ENCODE results near the gene USP13. TPM values are rescaled to one million over a fixed set of nuclear protein-coding genes. Genes with fewer than 3 reads are reported as not detected.
A peak's percentile ranks its signal among the peaks of the same experiment; 100 is the strongest.

USP13 gene
- total and polyA plus RNA-seq, 2 of the 13 experiments (the other 11 are each of a cell fraction or from before 2014, with no cell fraction given): 15.9 to 36.7 TPM

GRCh38 chr3:179652447-179653095, at the start of gene USP13 (continued):
- peak; percentile 29; the same call in 1 of the 2 replicates for TF ChIP-seq ZNF292 (CRISPR knock-in tag; IDR thresholded peaks at IDR 0.05; ENCODE audit: borderline replicate concordance, low read depth)
- TF ChIP-seq JUN (CRISPR knock-in tag; IDR thresholded peaks at IDR 0.05): no peak
- TF ChIP-seq SMARCE1 (IDR thresholded peaks at IDR 0.05; ENCODE audit: borderline replicate concordance): no peak
- TF ChIP-seq ZNF557 (CRISPR knock-in tag; IDR thresholded peaks at IDR 0.05): no peak
- TF ChIP-seq ZNF773 (CRISPR knock-in tag; IDR thresholded peaks at IDR 0.05; ENCODE audit: borderline replicate concordance): peak; percentile 53; the same call in 1 of the 2 replicates
- no peak for TF ChIP-seq SOX5 (CRISPR knock-in tag; IDR thresholded peaks at IDR 0.05; ENCODE audit: borderline replicate concordance)
- TF ChIP-seq, protein P1, sequence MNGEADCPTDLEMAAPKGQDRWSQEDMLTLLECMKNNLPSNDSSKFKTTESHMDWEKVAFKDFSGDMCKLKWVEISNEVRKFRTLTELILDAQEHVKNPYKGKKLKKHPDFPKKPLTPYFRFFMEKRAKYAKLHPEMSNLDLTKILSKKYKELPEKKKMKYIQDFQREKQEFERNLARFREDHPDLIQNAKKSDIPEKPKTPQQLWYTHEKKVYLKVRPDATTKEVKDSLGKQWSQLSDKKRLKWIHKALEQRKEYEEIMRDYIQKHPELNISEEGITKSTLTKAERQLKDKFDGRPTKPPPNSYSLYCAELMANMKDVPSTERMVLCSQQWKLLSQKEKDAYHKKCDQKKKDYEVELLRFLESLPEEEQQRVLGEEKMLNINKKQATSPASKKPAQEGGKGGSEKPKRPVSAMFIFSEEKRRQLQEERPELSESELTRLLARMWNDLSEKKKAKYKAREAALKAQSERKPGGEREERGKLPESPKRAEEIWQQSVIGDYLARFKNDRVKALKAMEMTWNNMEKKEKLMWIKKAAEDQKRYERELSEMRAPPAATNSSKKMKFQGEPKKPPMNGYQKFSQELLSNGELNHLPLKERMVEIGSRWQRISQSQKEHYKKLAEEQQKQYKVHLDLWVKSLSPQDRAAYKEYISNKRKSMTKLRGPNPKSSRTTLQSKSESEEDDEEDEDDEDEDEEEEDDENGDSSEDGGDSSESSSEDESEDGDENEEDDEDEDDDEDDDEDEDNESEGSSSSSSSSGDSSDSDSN (CRISPR knock-in tag; IDR thresholded peaks at IDR 0.05): no peak
- TF ChIP-seq ZNF18 (CRISPR knock-in tag; IDR thresholded peaks at IDR 0.05; ENCODE audit: insufficient replicate concordance): peak; percentile 19
- no peak for TF ChIP-seq KLF13 (CRISPR knock-in tag; IDR thresholded peaks at IDR 0.05)
- no peak for TF ChIP-seq ONECUT2 (CRISPR knock-in tag; IDR thresholded peaks at IDR 0.05)
- TF ChIP-seq, protein P2, sequence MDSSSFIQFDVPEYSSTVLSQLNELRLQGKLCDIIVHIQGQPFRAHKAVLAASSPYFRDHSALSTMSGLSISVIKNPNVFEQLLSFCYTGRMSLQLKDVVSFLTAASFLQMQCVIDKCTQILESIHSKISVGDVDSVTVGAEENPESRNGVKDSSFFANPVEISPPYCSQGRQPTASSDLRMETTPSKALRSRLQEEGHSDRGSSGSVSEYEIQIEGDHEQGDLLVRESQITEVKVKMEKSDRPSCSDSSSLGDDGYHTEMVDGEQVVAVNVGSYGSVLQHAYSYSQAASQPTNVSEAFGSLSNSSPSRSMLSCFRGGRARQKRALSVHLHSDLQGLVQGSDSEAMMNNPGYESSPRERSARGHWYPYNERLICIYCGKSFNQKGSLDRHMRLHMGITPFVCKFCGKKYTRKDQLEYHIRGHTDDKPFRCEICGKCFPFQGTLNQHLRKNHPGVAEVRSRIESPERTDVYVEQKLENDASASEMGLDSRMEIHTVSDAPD (CRISPR knock-in tag; IDR thresholded peaks at IDR 0.05): no peak
- TF ChIP-seq ZNF446 (CRISPR knock-in tag; IDR thresholded peaks at IDR 0.05): no peak
- TF ChIP-seq ISX (CRISPR knock-in tag; conservative IDR thresholded peaks at IDR 0.05): no peak
- TF ChIP-seq, protein P3, sequence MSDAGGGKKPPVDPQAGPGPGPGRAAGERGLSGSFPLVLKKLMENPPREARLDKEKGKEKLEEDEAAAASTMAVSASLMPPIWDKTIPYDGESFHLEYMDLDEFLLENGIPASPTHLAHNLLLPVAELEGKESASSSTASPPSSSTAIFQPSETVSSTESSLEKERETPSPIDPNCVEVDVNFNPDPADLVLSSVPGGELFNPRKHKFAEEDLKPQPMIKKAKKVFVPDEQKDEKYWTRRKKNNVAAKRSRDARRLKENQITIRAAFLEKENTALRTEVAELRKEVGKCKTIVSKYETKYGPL (CRISPR knock-in tag; IDR thresholded peaks at IDR 0.05): no peak
- TF ChIP-seq PHF8 (CRISPR knock-in tag; IDR thresholded peaks at IDR 0.05): no peak
- TF ChIP-seq TBX3 (IDR thresholded peaks at IDR 0.05; ENCODE audit: borderline replicate concordance): no peak
- TF ChIP-seq NBN (conservative IDR thresholded peaks at IDR 0.05): no peak
- peak; percentile 77 for TF ChIP-seq PATZ1 (CRISPR knock-in tag; IDR thresholded peaks at IDR 0.05)
- no peak; the same call in 1 of the 2 replicates for TF ChIP-seq KMT2B (CRISPR knock-in tag; IDR thresholded peaks at IDR 0.05)
- TF ChIP-seq, protein P4, sequence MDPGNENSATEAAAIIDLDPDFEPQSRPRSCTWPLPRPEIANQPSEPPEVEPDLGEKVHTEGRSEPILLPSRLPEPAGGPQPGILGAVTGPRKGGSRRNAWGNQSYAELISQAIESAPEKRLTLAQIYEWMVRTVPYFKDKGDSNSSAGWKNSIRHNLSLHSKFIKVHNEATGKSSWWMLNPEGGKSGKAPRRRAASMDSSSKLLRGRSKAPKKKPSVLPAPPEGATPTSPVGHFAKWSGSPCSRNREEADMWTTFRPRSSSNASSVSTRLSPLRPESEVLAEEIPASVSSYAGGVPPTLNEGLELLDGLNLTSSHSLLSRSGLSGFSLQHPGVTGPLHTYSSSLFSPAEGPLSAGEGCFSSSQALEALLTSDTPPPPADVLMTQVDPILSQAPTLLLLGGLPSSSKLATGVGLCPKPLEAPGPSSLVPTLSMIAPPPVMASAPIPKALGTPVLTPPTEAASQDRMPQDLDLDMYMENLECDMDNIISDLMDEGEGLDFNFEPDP (CRISPR knock-in tag; conservative IDR thresholded peaks at IDR 0.05): no peak
- no peak; the same call in 1 of the 2 replicates for TF ChIP-seq ZNF546 (CRISPR knock-in tag; conservative IDR thresholded peaks at IDR 0.05)
- TF ChIP-seq POLR2A (IDR thresholded peaks at IDR 0.05; ENCODE audit: insufficient read depth in 1 of 2, low read depth in 2 of 2, low read length in 2 of 2): peak in 1 of 2 experiments; percentile 54; a peak in 3 of 4 replicates

Measured in HepG2 (cell line).